Left lobe of liver (tissue), 2 donors: ENCODE results near the gene MTF2. TPM values are rescaled to one million over a fixed set of nuclear protein-coding genes. Genes with fewer than 3 reads are reported as not detected.

Source experiments
- ATAC-seq: fragments of 200-7000 bp; cut with Tn5 transposase; one replicate; pipeline ENCODE4 v1.9.1; 2020; ENCODE audit warnings: mild to moderate bottlenecking, moderate library complexity
- DNase-seq: peaks from one replicate; pipeline ENCODE4 v3.0.0-alpha.2; 2020; ENCODE audit warnings: low spot score
- total RNA-seq: library from RNA; stranded (reverse); gene quantifications from one replicate; pipeline ENCODE4 v1.2.1, GENCODE V29; 2021
- donor health status: DM: no; HTN: no; CAD: no; lungs with moderate emphysema.
- donor health status: DM: no; HTN: yes; CAD: no.

The MTF2 gene
- total RNA-seq, 1 donor from 2014 or later = 8.2 TPM

GRCh38 chr1:93081716-93082115 is 2.6 kb downstream of the MTF2 start:
- ATAC-seq = no peak
- no peak for DNase-seq

- no peak for DNase-seq
- no peak for ATAC-seq
Measured at GRCh38 chr1:93082313-93082712, 3.2 kb downstream of the MTF2 start.

GRCh38 chr1:93083979-93084378 is 4.9 kb downstream of the MTF2 start:
- no peak for ATAC-seq
- no peak for DNase-seq

- DNase-seq (no peak), ATAC-seq (no peak)
Measured at GRCh38 chr1:93087532-93087931, 8.4 kb downstream of the MTF2 start.

- ATAC-seq (no peak), DNase-seq (no peak)
Measured at GRCh38 chr1:93093332-93094006, 14.4 kb downstream of the MTF2 start.

GRCh38 chr1:93095804-93096585 is 16.9 kb downstream of the MTF2 start:
- ATAC-seq = no peak
- no peak for DNase-seq

- ATAC-seq (no peak), DNase-seq (no peak)
Measured at GRCh38 chr1:93102142-93102541, 23.1 kb downstream of the MTF2 start.

GRCh38 chr1:93106226-93106625 is 27.1 kb downstream of the MTF2 start:
- no peak for DNase-seq
- ATAC-seq = no peak

GRCh38 chr1:93107395-93107794 is 28.3 kb downstream of the MTF2 start:
- ATAC-seq (no peak), DNase-seq (no peak)

- no peak for DNase-seq
- no peak for ATAC-seq
Measured at GRCh38 chr1:93108335-93108734, 29.3 kb downstream of the MTF2 start.

- no peak for ATAC-seq
- no peak for DNase-seq
Measured at GRCh38 chr1:93109578-93109977, 30.5 kb downstream of the MTF2 start.

GRCh38 chr1:93111065-93111464 is 32.0 kb downstream of the MTF2 start:
- ATAC-seq = no peak
- no peak for DNase-seq

- DNase-seq (no peak), ATAC-seq (no peak)
Measured at GRCh38 chr1:93111561-93111960, 32.5 kb downstream of the MTF2 start.

GRCh38 chr1:93113127-93113526 is 34.0 kb downstream of the MTF2 start:
- DNase-seq (no peak), ATAC-seq (no peak)

- DNase-seq (no peak), ATAC-seq (no peak)
Measured at GRCh38 chr1:93114391-93114790, 35.3 kb downstream of the MTF2 start.

GRCh38 chr1:93120614-93121013 is 41.5 kb downstream of the MTF2 start:
- ATAC-seq (no peak), DNase-seq (no peak)

- no peak for ATAC-seq
Measured at GRCh38 chr1:93123201-93123783, 44.2 kb downstream of the MTF2 start.

GRCh38 chr1:93124556-93125355 is 45.7 kb downstream of the MTF2 start:
- DNase-seq (no peak), ATAC-seq (no peak)

More at GRCh38 chr1:93123201-93123783, 44.2 kb downstream of the MTF2 start:
- no peak for DNase-seq

- peak; percentile 95 for ATAC-seq
Measured at GRCh38 chr1:93129507-93130099, 50.5 kb downstream of the MTF2 start.

GRCh38 chr1:93132638-93133037 is 53.6 kb downstream of the MTF2 start:
- ATAC-seq = no peak
- DNase-seq = no peak

More at GRCh38 chr1:93129507-93130099, 50.5 kb downstream of the MTF2 start:
- DNase-seq = no peak

- ATAC-seq (no peak), DNase-seq (no peak)
Measured at GRCh38 chr1:93136445-93136844, 57.4 kb downstream of the MTF2 start.
